H1 (cell line): Measurements from ENCODE around the gene MACF1.

Experiments
- CTCF ChIP-seq, 3 experiments: IDR thresholded peaks; 1 replicate in 2 of 3; 2 replicates in 1 of 3; pipeline versions ENCODE4 v1.5.1 to v1.6.1; 2011; ENCODE audit warnings: low read length in 3 of 3, mild to moderate bottlenecking in 3 of 3, inconsistent platforms in 2 of 3, low read depth in 1 of 3, moderate library complexity in 1 of 3; ENCODE audit not compliant: insufficient read depth in 1 of 3; ENCODE audit errors: control extremely low read depth in 1 of 3
- POLR2AphosphoS5 ChIP-seq: IDR thresholded peaks from 2 replicates; pipeline ENCODE4 v1.6.1; 2011; ENCODE audit warnings: low read depth, low read length
- SRF ChIP-seq: IDR thresholded peaks from 2 replicates; pipeline ENCODE4 v1.6.1; 2011; ENCODE audit warnings: mild to moderate bottlenecking, low read depth, low read length, moderate library complexity

DNA sequence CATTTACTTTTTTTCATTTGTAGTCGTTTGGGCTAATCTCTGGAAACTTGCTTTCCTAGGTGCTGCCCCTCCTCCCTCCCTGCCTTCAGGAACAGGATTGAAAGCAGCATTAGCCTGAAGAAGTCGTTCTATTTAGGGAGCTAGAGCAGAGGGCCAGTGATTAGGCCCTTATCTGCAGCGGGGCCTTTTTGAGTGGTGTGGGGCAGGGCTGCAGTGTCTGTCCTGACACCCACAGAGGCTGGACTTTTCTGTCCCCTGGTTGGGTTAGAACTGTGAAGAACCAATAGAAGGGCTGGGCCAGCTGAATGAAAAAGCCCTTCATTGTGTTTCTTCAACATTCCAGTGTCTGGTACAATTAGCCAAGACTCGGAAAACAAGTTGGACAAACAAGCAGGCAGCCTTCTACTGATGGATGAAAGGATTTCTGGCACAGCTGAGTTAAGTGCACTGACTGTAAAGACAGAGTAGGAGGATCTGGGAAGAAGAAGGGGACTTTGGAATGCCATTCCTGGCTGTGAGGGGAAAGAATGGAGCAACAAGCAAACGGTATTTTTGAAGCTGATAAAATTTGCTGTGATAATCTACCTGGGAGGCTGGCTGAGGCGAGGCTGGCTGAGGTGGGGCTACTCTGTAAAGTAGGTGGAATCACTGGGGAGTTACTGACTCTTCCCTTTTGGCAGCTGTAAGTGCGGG is 9.7 kb downstream of the MACF1 start:
- TF ChIP-seq CTCF (IDR thresholded peaks at IDR 0.05; ENCODE audit: control extremely low read depth in 1 of 3, insufficient read depth in 1 of 3, low read depth in 1 of 3, low read length in 3 of 3) (no peak), SRF (no peak), POLR2AphosphoS5 (no peak)
